Frontal cortex (tissue), 4 donors: ENCODE results near the gene METTL25. TPM values are rescaled to one million over a fixed set of nuclear protein-coding genes. Genes with fewer than 3 reads are reported as not detected.

Experiments used
- DNase-seq, 2 donors: peaks; one replicate each; pipeline ENCODE4 v3.0.0; 2012; ENCODE audit warnings: low spot score in 2 of 2
- FAIRE-seq: peaks from 2 replicates; lab custom pipeline; 2012; peaks lifted over from hg19 to GRCh38; lab: Jason Lieb, UNC
- total RNA-seq: library from RNA; depleted of rRNA; stranded (reverse); fragments of >200 nt; gene quantifications from one replicate; pipeline ENCODE4 v1.2.3, GENCODE V29; 2014
- donor health status: control.
- donor health status: control.
- donor health status: control.

Gene METTL25
- total RNA-seq, 1 donor from 2014 or later: 28.1 TPM

DNA sequence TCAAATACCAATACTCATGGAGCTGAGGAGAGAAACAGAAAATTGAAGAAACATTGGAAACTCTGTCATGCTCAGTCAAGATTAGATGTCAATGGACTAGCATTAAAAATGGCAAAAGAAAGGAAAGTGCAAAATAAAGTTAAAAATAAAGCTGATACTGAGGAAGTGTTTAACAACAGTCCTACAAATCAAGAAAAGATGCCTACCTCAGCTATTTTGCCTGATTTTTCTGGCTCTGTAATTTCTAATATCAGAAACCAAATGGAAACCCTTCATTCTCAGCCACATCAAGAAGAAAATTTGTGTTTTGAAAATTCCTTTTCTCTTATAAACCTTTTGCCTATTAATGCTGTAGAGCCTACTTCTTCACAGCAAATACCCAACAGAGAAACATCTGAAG lies 40.5 kb downstream of the METTL25 start:
- DNase-seq: no peak

GRCh38 chr12:82400819-82401218 lies 42.5 kb downstream of the METTL25 start:
- DNase-seq: no peak
- FAIRE-seq: no peak

More for the DNA sequence above, 40.5 kb downstream of the METTL25 start:
- FAIRE-seq: no peak

GRCh38 chr12:82406651-82407050 lies 48.3 kb downstream of the METTL25 start:
- DNase-seq (no peak), FAIRE-seq (no peak)

DNA sequence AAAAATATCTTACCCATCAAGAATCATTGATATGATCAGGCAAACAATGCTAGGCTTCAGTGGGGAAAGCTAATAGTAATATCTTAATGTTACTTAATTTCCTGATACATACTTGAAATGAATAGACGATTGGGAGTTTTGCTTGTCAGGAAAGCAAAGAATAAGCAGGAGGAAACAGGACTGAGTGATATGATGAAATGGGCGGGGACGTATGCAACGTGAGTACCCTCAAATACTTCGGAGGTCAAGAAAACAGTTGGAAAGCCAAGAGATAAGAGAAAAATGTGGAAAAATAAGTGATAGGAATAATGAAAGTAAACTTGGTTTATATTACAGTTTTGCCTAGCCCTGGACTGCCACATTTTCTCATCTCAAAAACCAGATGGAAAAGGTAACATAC lies 49.2 kb downstream of the METTL25 start:
- DNase-seq: no peak
- no peak for FAIRE-seq

- no peak for FAIRE-seq
- no peak for DNase-seq
These were observed 50.5 kb downstream of the METTL25 start for GRCh38 chr12:82408844-82409243.

- FAIRE-seq (no peak), DNase-seq (no peak)
These were observed 53.4 kb downstream of the METTL25 start for GRCh38 chr12:82411546-82412230.

GRCh38 chr12:82412246-82412645 lies 53.9 kb downstream of the METTL25 start:
- DNase-seq: no peak
- no peak for FAIRE-seq

GRCh38 chr12:82414044-82414443 lies 55.7 kb downstream of the METTL25 start:
- FAIRE-seq (no peak), DNase-seq (no peak)

- no peak for DNase-seq
- no peak for FAIRE-seq
These were observed 56.6 kb downstream of the METTL25 start for GRCh38 chr12:82414926-82415325.

- FAIRE-seq: no peak
- DNase-seq: no peak
These were observed 57.1 kb downstream of the METTL25 start for GRCh38 chr12:82415402-82415801.

DNA sequence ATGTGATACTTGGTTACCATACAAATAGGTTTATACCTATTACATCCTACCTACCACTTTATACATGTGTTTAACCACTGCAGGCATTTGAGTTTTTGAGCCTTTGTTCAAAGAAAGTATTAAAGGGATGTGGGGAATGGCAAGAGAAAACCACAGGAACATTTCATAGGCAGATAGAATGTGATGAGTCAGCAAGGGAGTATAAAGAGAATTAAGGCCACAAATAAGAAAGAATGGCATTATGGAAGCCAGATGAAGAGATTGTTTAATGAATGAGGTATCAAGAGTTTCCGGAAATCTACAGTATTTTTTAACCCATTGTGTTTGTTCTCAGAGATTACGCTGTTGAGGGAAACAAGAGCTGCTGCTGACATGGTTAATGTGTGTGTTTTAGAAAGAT lies 66.9 kb downstream of the METTL25 start:
- no peak for FAIRE-seq
- no peak for DNase-seq

- no peak for FAIRE-seq
- no peak for DNase-seq
These were observed 67.8 kb downstream of the METTL25 start for GRCh38 chr12:82426081-82426480.

- FAIRE-seq (no peak), DNase-seq (no peak)
These were observed 68.3 kb downstream of the METTL25 start for GRCh38 chr12:82426586-82426985.

DNA sequence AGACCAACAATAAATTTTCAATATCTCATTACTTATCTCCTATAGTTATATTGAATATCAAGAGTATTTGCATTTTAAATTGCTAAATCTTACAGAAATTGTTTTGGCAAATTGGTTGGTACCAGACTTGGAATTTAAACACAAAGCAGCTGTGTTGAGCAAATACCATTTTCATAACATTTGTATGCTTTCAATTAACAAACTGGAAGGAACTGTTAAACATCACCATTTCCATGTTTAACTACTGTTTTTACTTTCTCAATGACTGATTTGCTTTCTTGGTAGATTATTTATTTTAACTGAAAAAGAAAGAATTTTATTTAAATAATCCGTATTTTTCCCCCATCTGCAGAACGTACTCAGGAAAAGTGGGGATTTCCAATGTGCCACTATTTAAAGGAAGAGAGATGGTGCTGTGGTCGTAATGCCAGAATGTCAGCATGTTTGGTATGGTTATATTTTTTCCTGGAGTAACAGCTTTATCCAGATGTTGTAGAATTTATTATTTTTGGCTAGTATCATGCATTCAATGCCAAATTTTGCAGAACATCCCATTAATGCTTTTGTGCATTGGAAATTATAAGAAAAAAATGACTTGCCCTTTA lies 72.3 kb downstream of the METTL25 start:
- FAIRE-seq (peak; percentile 23), DNase-seq (no peak)

DNA sequence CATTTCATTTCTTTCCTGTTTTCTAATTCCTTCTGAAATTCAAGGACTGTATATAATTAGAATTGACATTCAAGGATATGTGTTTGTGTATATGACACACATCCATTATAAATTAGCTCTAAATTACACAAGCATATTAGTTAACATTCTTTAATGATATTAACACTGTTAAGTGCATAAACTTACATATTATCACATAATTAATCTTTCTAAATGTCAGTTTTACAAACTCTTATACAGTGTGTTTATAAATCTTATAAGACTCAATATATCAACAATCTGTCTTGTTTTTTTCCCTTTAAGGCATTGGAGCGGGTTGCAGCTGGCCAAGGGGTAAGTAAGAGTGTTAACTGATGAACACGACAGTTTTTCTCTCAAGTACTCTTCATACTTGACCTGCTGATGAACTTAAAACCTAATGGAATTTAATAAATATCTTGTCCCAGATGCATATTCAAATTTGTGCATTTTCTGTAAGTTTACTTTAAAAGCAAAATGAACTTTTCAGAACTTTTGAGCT lies 76.1 kb downstream of the METTL25 start:
- no peak for FAIRE-seq

DNA sequence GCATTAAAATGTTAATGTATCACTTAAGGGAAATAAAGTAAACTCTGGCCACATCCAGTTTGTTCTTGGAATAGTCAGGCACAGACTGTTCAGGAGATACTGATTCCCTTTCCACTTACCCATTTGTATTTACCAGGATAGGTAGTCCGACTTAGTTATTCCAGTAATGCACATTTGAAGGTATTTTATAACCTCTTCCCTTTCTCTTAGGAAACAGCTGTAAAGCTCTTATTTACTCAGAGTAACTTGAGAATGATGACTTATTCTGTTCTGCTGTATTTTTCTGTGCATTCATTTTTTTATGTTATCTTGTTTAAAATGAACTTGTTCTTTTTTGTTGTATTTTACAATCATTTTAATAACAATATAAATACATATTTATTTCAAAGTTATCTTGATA lies 78.0 kb downstream of the METTL25 start:
- FAIRE-seq: peak; percentile 72
- no peak for DNase-seq

More for the DNA sequence above, 76.1 kb downstream of the METTL25 start:
- no peak for DNase-seq

DNA sequence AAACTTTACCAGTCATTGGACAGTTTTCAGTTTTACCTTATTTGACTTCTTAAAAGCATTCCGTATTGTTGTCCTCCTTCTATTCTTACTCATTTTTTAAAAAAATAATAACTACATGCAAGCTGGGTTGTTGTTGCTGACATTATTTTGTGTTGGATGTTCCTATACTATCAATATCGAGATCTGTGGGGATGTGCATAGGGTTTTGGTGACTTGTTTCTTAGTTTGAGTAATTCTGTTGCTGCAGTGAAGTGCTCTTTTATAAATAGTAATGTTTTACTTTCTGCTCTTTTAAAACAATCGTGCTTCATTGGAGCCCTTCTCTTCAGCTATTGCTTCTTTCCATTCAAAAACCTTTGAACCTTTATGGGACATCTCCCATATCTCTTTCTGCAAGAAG lies 79.4 kb downstream of the METTL25 start:
- DNase-seq (no peak), FAIRE-seq (no peak)

- FAIRE-seq: no peak
These were observed 80.0 kb downstream of the METTL25 start for GRCh38 chr12:82438356-82438755.

GRCh38 chr12:82440885-82441284 lies 82.6 kb downstream of the METTL25 start:
- DNase-seq (no peak), FAIRE-seq (no peak)

More at GRCh38 chr12:82438356-82438755, 80.0 kb downstream of the METTL25 start:
- no peak for DNase-seq

GRCh38 chr12:82448911-82449578 lies 90.7 kb downstream of the METTL25 start:
- DNase-seq (no peak), FAIRE-seq (no peak)

GRCh38 chr12:82456633-82457032 lies 98.3 kb downstream of the METTL25 start:
- peak; percentile 49 for FAIRE-seq

More at GRCh38 chr12:82456633-82457032, 98.3 kb downstream of the METTL25 start:
- DNase-seq: no peak
